Smooth muscle cell (in vitro differentiated cells): ENCODE results near the gene TPP2. TPM values are rescaled to one million over a fixed set of nuclear protein-coding genes. Genes with fewer than 3 reads are reported as not detected.

ENCODE experiments used
- DNase-seq: peaks from one replicate; lab custom pipeline; 2025; ENCODE audit not compliant: unreplicated experiment; lab: John Stamatoyannopoulos, UW
- H2AFZ ChIP-seq: fragments of 200-600 bp; sonication (generic); 2 replicates; pipeline ENCODE4 v1.6.0; 2016; ENCODE audit warnings: antibody characterized with exemption, low read depth, mild to moderate bottlenecking
- H3F3A ChIP-seq: fragments of 200-600 bp; sonication (generic); 2 replicates; pipeline ENCODE4 v1.6.0; 2017; ENCODE audit warnings: antibody characterized with exemption, low read depth
- H3K27ac ChIP-seq: fragments of 200-600 bp; sonication (generic); 2 replicates; pipeline ENCODE4 v1.5.1; 2016; ENCODE audit warnings: low read depth, mild to moderate bottlenecking
- H3K27me3 ChIP-seq: fragments of 200-600 bp; sonication (generic); 2 replicates; pipeline ENCODE4 v1.6.1; 2016; ENCODE audit warnings: low read depth, mild to moderate bottlenecking
- H3K36me3 ChIP-seq: fragments of 200-600 bp; sonication (generic); 2 replicates; pipeline ENCODE4 v1.5.1; 2016; ENCODE audit warnings: low read depth
- H3K4me1 ChIP-seq: fragments of 200-600 bp; sonication (generic); 2 replicates; pipeline ENCODE4 v1.5.1; 2016; ENCODE audit warnings: low read depth
- H3K4me2 ChIP-seq: fragments of 200-600 bp; sonication (generic); 2 replicates; pipeline ENCODE4 v1.6.0; 2016; ENCODE audit warnings: mild to moderate bottlenecking
- H3K4me3 ChIP-seq: fragments of 200-600 bp; sonication (generic); 2 replicates; pipeline ENCODE4 v1.5.1; 2016; ENCODE audit warnings: mild to moderate bottlenecking
- H3K79me2 ChIP-seq: fragments of 200-600 bp; sonication (generic); 2 replicates; pipeline ENCODE4 v1.6.0; 2016; ENCODE audit warnings: low read depth, mild to moderate bottlenecking
- H3K9ac ChIP-seq: fragments of 200-600 bp; sonication (generic); 2 replicates; pipeline ENCODE4 v1.6.0; 2016; ENCODE audit warnings: low read depth
- H3K9me3 ChIP-seq: fragments of 200-600 bp; sonication (generic); replicated peaks from 2 replicates; pipeline ENCODE4 v1.5.1; 2016; ENCODE audit warnings: low read depth
- H4K20me1 ChIP-seq: fragments of 200-600 bp; sonication (generic); 2 replicates; pipeline ENCODE4 v1.6.0; 2016; ENCODE audit warnings: low read depth
- WGBS: methylation state at CpG from one replicate; pipeline ENCODE4 v1.1.7; 2016; ENCODE audit warnings: low lambda C conversion rate; 5-methylcytosine and 5-hydroxymethylcytosine counted together
- polyA plus RNA-seq: library from polyadenylated mRNA; unstranded; fragments of >200 nt; fragmentation: Nextera tagmentation; extraction: Ambion mirVana; gene quantifications from 2 replicates; pipeline ENCODE4 v1.2.1, GENCODE V29; 2016
- total RNA-seq: library from RNA; depleted of rRNA; stranded (reverse); fragments of >200 nt; gene quantifications from 2 replicates; pipeline ENCODE4 v1.2.3, GENCODE V29; 2014
- TF ChIP-seq, protein P1 (sequence below): fragments of 200-600 bp; sonication (generic); IDR thresholded peaks from 2 replicates; pipeline ENCODE4 v1.5.1; 2017; ENCODE audit warnings: borderline replicate concordance, mild to moderate bottlenecking, antibody characterized with exemption; ENCODE audit not compliant: insufficient read depth, poor library complexity, severe bottlenecking

The TPP2 gene
- total and polyA plus RNA-seq, 2 experiments from 2014 or later, result 13.0 to 38.7 TPM

DNA sequence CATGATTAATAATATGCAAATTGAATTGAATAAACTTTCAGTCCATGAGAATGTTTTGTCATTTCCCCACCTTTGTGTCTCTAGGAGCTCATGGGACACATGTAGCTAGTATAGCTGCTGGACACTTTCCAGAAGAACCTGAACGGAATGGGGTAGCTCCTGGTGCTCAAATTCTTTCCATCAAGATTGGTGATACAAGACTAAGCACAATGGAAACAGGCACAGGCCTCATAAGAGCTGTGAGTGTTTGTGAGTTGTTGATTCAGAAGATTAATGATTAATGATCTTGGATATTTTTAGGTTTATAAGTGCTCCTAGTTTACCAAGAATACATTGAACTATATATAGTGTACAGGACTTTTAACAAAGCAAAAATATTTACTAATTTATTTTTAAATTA, 30.1 kb downstream of the TPP2 start:
- Histone ChIP-seq H3K36me3 (peaks cover 16% of the 10 kb centered on the region), H3K4me2 (no peak overlapping the region), H3K27me3 (no peaks in the 10 kb centered on the region), H3K4me1 (no peaks in the 10 kb centered on the region), H3K79me2 (no peaks in the 10 kb centered on the region), H3K4me3 (no peak overlapping the region), H2AFZ (no peak overlapping the region), H3K9me3 (no peaks in the 10 kb centered on the region), H3F3A (no peaks in the 10 kb centered on the region), H3K9ac (no peak overlapping the region), H3K27ac (no peak overlapping the region), H4K20me1 (no peaks in the 10 kb centered on the region)
- TF ChIP-seq, protein P1, sequence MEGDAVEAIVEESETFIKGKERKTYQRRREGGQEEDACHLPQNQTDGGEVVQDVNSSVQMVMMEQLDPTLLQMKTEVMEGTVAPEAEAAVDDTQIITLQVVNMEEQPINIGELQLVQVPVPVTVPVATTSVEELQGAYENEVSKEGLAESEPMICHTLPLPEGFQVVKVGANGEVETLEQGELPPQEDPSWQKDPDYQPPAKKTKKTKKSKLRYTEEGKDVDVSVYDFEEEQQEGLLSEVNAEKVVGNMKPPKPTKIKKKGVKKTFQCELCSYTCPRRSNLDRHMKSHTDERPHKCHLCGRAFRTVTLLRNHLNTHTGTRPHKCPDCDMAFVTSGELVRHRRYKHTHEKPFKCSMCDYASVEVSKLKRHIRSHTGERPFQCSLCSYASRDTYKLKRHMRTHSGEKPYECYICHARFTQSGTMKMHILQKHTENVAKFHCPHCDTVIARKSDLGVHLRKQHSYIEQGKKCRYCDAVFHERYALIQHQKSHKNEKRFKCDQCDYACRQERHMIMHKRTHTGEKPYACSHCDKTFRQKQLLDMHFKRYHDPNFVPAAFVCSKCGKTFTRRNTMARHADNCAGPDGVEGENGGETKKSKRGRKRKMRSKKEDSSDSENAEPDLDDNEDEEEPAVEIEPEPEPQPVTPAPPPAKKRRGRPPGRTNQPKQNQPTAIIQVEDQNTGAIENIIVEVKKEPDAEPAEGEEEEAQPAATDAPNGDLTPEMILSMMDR, result no peak
- no peak for DNase-seq
- 88% methylated on average over 1 of the region's 1 CpG for WGBS

DNA sequence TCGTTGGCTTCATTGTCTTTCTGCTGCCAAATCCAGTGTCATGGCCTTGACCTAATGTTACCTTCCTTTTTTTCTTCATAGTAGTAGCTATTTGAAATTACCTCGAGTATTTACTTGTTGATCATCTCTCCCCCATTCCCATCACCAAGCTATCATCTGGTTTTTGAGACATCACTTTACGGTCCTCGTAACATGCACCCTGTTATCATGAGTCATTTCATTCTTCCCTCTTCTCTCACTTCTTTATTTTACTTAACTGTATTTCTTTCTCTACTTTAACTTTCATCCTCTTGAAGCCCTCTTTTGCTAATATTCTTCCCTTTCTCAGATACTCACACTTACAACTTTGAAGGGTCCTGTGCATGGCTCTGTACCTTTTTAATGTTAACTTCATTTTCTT, 31.8 kb downstream of the TPP2 start:
- Histone ChIP-seq H3F3A (no peaks in the 10 kb centered on the region), H3K36me3 (peaks cover 16% of the 10 kb centered on the region), H3K9ac (no peak overlapping the region), H3K4me2 (no peak overlapping the region), H3K27me3 (no peaks in the 10 kb centered on the region), H4K20me1 (no peaks in the 10 kb centered on the region), H3K4me1 (no peaks in the 10 kb centered on the region), H3K27ac (no peak overlapping the region), H3K9me3 (no peaks in the 10 kb centered on the region), H3K79me2 (no peaks in the 10 kb centered on the region), H2AFZ (no peak overlapping the region), H3K4me3 (no peak overlapping the region)
- TF ChIP-seq, protein P1, result no peak
- 93% methylated on average over 4 of the region's 4 CpGs for WGBS
- no peak for DNase-seq

DNA sequence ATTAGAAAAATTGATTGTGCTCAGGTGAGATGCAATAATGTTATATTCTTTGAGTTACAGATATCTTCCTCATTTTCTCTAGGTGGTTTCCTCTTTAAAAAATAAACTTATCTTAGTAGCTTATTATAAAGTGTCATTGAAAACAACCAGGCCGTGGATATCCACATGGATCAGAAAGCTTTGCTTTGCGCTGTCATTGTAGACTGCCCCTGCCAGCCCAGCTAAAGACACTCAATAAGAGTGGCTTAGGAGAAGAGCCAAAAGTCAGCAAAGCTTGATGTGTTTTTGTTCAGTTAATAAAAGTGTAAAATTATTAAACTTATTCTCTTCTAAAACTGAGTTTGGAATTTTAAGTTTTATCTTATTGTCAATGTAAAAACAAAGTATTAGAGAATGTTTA, 34.4 kb downstream of the TPP2 start:
- H3K9me3 ChIP-seq, result no peaks in the 10 kb centered on the region
- H3K27me3 ChIP-seq, result no peaks in the 10 kb centered on the region
- H2AFZ ChIP-seq, result no peak overlapping the region
- H3K4me2 ChIP-seq, result no peak overlapping the region
- WGBS, result 96% methylated on average over 2 of the region's 2 CpGs
- no peak overlapping the region for H3K9ac ChIP-seq
- no peaks in the 10 kb centered on the region for H3K4me1 ChIP-seq
- TF ChIP-seq, protein P1, result no peak
- H3K36me3 ChIP-seq, result peaks cover 16% of the 10 kb centered on the region
- H4K20me1 ChIP-seq, result no peaks in the 10 kb centered on the region
- no peaks in the 10 kb centered on the region for H3K79me2 ChIP-seq
- DNase-seq, result no peak
- no peak overlapping the region for H3K27ac ChIP-seq
- no peaks in the 10 kb centered on the region for H3F3A ChIP-seq
- H3K4me3 ChIP-seq, result no peak overlapping the region

DNA sequence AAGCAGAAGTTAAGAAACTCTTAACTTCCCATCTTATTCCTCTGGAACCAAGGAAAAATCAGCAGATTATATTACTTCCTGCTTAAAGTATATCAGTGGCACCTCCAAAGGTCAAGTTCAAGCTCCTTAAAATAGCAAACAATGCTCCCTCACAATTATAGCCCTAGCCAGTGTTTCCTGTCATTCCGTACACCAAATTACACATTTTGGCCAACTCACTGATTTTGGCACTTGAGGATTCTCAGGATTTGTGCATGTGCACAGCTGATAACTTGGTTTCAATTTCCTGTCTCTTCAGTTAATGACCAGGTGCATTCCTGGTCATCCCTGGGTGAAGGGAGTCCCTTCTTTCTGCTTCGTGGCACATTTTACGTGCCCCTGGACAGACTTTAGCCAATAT, 42.0 kb downstream of the TPP2 start:
- no peaks in the 10 kb centered on the region for H3K4me1 ChIP-seq
- no peaks in the 10 kb centered on the region for H3K9me3 ChIP-seq
- H3K79me2 ChIP-seq, result no peaks in the 10 kb centered on the region
- no peak for DNase-seq
- WGBS, result 97% methylated on average over 3 of the region's 3 CpGs
- no peak overlapping the region for H3K4me2 ChIP-seq
- H3F3A ChIP-seq, result no peaks in the 10 kb centered on the region
- no peaks in the 10 kb centered on the region for H4K20me1 ChIP-seq
- H2AFZ ChIP-seq, result no peak overlapping the region
- no peak overlapping the region for H3K9ac ChIP-seq
- H3K4me3 ChIP-seq, result no peak overlapping the region
- no peaks in the 10 kb centered on the region for H3K27me3 ChIP-seq
- H3K27ac ChIP-seq, result no peak overlapping the region
- H3K36me3 ChIP-seq, result peaks cover 17% of the 10 kb centered on the region
- TF ChIP-seq, protein P1, result no peak
